Type B pancreatic cell (in vitro differentiated cells): ENCODE results near the gene RGS9. TPM values are rescaled to one million over a fixed set of nuclear protein-coding genes. Genes with fewer than 3 reads are reported as not detected.

Source experiments
- DNase-seq: peaks from one replicate; pipeline ENCODE4 v3.0.0; 2021; ENCODE audit warnings: mixed read lengths; ENCODE audit not compliant: unreplicated experiment; ENCODE audit errors: extremely low spot score
- H3K27ac Mint-ChIP-seq: 2 replicates; pipeline ENCODE4 v1.8.0; 2021; ENCODE audit warnings: mild to moderate bottlenecking, mixed read lengths
- H3K27me3 Mint-ChIP-seq: 2 replicates; pipeline ENCODE4 v1.8.0; 2021; ENCODE audit warnings: mixed read lengths
- H3K36me3 Mint-ChIP-seq: 2 replicates; pipeline ENCODE4 v1.8.0; 2021; ENCODE audit warnings: mixed read lengths
- H3K4me1 Mint-ChIP-seq: one replicate; pipeline ENCODE4 v1.8.0; 2021; ENCODE audit warnings: mixed read lengths; ENCODE audit not compliant: unreplicated experiment
- H3K4me3 Mint-ChIP-seq: 2 replicates; pipeline ENCODE4 v1.8.0; 2021; ENCODE audit warnings: mild to moderate bottlenecking, mixed read lengths
- H3K9me3 Mint-ChIP-seq: 2 replicates; pipeline ENCODE4 v1.8.0; 2021; ENCODE audit warnings: mixed read lengths
- CTCF ChIP-seq: fragments of 200-600 bp; sonication (generic); conservative IDR thresholded peaks from 2 replicates; pipeline ENCODE4 v1.5.0; 2021; ENCODE audit warnings: antibody characterized with exemption, mild to moderate bottlenecking
- total RNA-seq: library from RNA; stranded (reverse); gene quantifications from 2 replicates; pipeline ENCODE4 v1.2.1, GENCODE V29; 2021; ENCODE audit warnings: low replicate concordance

RGS9 gene
- total RNA-seq, 1 donor from 2014 or later = 5.5 TPM

GRCh38 chr17:65158622-65159021, 21.5 kb downstream of the RGS9 start:
- no peak overlapping the region for H3K4me3 Mint-ChIP-seq

GRCh38 chr17:65160516-65160915, 23.3 kb downstream of the RGS9 start:
- no peak overlapping the region for H3K27ac Mint-ChIP-seq
- DNase-seq = no peak
- H3K27me3 Mint-ChIP-seq = peaks cover 6% of the 10 kb centered on the region
- no peak overlapping the region for H3K4me3 Mint-ChIP-seq
- H3K9me3 Mint-ChIP-seq = no peaks in the 10 kb centered on the region
- TF ChIP-seq CTCF = no peak
- peaks cover 6% of the 10 kb centered on the region for H3K4me1 Mint-ChIP-seq
- no peaks in the 10 kb centered on the region for H3K36me3 Mint-ChIP-seq

More at GRCh38 chr17:65158622-65159021, 21.5 kb downstream of the RGS9 start:
- H3K27ac Mint-ChIP-seq = no peak overlapping the region
- TF ChIP-seq CTCF = no peak
- no peak for DNase-seq
- H3K36me3 Mint-ChIP-seq = no peaks in the 10 kb centered on the region
- no peaks in the 10 kb centered on the region for H3K9me3 Mint-ChIP-seq
- peaks cover 9% of the 10 kb centered on the region for H3K4me1 Mint-ChIP-seq
- peaks cover 6% of the 10 kb centered on the region for H3K27me3 Mint-ChIP-seq

- peak overlapping the region; percentile 16 for H3K27ac Mint-ChIP-seq
- no peaks in the 10 kb centered on the region for H3K9me3 Mint-ChIP-seq
- DNase-seq = no peak
- H3K4me1 Mint-ChIP-seq = peaks cover 6% of the 10 kb centered on the region
- peaks cover 3% of the 10 kb centered on the region for H3K27me3 Mint-ChIP-seq
- TF ChIP-seq CTCF = no peak
- H3K36me3 Mint-ChIP-seq = no peaks in the 10 kb centered on the region
- no peak overlapping the region for H3K4me3 Mint-ChIP-seq
Measured at GRCh38 chr17:65163990-65164495, 26.9 kb downstream of the RGS9 start.

GRCh38 chr17:65166787-65167186, 29.6 kb downstream of the RGS9 start:
- Mint-ChIP-seq H3K4me3 (peak overlapping the region; percentile 45), H3K27ac (peak overlapping the region; percentile 62)

GRCh38 chr17:65167566-65167965, 30.4 kb downstream of the RGS9 start:
- no peak overlapping the region for H3K4me3 Mint-ChIP-seq
- H3K9me3 Mint-ChIP-seq = no peaks in the 10 kb centered on the region
- H3K27me3 Mint-ChIP-seq = no peaks in the 10 kb centered on the region
- H3K4me1 Mint-ChIP-seq = peaks cover 6% of the 10 kb centered on the region
- no peaks in the 10 kb centered on the region for H3K36me3 Mint-ChIP-seq
- no peak overlapping the region for H3K27ac Mint-ChIP-seq
- DNase-seq = no peak
- TF ChIP-seq CTCF = no peak

More at GRCh38 chr17:65166787-65167186, 29.6 kb downstream of the RGS9 start:
- H3K9me3 Mint-ChIP-seq = no peaks in the 10 kb centered on the region
- H3K27me3 Mint-ChIP-seq = no peaks in the 10 kb centered on the region
- H3K36me3 Mint-ChIP-seq = no peaks in the 10 kb centered on the region
- DNase-seq = no peak
- H3K4me1 Mint-ChIP-seq = peaks cover 6% of the 10 kb centered on the region
- no peak for TF ChIP-seq CTCF

- H3K4me3 Mint-ChIP-seq = no peak overlapping the region
Measured at GRCh38 chr17:65169691-65170090, 32.5 kb downstream of the RGS9 start.

More at GRCh38 chr17:65169691-65170090, 32.5 kb downstream of the RGS9 start:
- no peaks in the 10 kb centered on the region for H3K27me3 Mint-ChIP-seq
- TF ChIP-seq CTCF = no peak
- H3K9me3 Mint-ChIP-seq = no peaks in the 10 kb centered on the region
- no peak for DNase-seq
- no peaks in the 10 kb centered on the region for H3K36me3 Mint-ChIP-seq
- peaks cover 6% of the 10 kb centered on the region for H3K4me1 Mint-ChIP-seq
- H3K27ac Mint-ChIP-seq = no peak overlapping the region
